ENCODE results near the gene PXK. TPM values are rescaled to one million over a fixed set of nuclear protein-coding genes. Genes with fewer than 3 reads are reported as not detected.

Gene PXK
- total RNA-seq, 1 donor, result 57.9 TPM

DNA sequence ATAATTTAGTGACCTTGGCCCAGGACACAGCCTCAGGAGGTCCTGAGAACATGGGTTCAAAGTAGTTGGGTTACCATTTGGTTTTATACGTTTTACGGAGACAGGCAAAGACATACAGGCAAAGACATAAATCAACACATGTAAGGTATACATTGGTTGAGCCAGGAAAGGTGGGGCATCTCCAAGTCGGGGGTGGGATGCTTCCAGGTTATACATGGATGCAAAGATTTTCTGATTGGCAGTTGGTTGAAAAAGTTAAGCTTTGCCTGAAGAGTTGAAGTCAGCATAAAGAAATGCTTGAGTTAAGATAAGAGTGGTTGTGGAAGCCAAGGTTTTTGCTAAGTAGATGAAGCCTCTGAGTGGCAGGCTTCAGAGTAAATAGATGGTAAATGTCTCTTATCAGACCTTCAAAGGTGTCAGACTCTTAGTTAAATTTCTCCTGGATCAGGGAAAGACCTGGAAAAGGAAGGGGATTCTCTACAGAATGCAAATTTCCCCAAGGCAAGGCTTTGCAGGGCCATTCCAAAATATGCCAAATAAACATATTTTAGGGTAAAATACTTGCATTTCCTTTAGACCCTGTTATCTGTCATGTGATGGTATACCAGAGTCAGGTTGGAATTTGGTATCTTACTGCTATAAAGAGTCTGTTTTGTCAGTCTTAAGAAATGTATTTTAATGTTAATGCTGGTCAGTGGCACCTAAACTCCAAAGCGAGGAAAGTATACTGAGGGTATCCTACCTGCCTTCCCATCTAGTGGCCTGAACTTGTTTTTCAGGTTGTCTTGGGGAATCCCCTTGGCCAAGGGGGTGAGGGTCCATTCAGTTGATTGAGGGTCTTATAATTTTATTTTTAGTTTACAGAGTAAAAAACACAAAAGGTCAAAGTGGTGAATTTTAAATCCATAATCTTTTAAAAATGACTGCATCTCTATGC lies 109.1 kb downstream of the PXK start:
- no peak overlapping the region for H3K4me3 ChIP-seq (ENCODE audit: low read depth, low read length)

DNA sequence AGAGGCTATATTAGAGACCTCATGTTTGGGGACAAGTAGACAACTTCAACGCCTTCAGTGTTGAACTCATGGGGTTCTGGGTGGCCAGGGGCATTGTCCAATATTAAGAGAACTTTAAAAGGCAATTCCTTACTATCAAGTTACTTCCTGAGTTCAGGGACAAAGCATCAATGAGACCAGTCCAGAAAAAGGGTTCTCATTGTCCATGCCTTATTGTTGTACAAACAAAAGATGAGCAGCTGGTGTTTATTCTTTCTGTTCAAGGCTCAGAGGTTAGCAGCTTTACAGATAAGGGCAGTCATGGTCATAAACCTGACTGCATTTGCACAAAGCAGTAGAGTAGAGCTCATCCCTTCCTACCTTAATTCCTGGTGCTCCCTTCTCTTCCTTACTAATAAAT lies 119.5 kb downstream of the PXK start:
- no peak for DNase-seq (ENCODE audit: low read depth)
- H3K4me3 ChIP-seq (ENCODE audit: low read depth, low read length), result no peak overlapping the region
- TF ChIP-seq, protein P1, sequence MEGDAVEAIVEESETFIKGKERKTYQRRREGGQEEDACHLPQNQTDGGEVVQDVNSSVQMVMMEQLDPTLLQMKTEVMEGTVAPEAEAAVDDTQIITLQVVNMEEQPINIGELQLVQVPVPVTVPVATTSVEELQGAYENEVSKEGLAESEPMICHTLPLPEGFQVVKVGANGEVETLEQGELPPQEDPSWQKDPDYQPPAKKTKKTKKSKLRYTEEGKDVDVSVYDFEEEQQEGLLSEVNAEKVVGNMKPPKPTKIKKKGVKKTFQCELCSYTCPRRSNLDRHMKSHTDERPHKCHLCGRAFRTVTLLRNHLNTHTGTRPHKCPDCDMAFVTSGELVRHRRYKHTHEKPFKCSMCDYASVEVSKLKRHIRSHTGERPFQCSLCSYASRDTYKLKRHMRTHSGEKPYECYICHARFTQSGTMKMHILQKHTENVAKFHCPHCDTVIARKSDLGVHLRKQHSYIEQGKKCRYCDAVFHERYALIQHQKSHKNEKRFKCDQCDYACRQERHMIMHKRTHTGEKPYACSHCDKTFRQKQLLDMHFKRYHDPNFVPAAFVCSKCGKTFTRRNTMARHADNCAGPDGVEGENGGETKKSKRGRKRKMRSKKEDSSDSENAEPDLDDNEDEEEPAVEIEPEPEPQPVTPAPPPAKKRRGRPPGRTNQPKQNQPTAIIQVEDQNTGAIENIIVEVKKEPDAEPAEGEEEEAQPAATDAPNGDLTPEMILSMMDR (IDR thresholded peaks at IDR 0.05; ENCODE audit: insufficient read depth, low read depth, low read length), result no peak

More for the DNA sequence above, 109.1 kb downstream of the PXK start:
- DNase-seq (ENCODE audit: low read depth), result no peak
- TF ChIP-seq, protein P1 (IDR thresholded peaks at IDR 0.05; ENCODE audit: insufficient read depth, low read depth, low read length), result no peak

DNA sequence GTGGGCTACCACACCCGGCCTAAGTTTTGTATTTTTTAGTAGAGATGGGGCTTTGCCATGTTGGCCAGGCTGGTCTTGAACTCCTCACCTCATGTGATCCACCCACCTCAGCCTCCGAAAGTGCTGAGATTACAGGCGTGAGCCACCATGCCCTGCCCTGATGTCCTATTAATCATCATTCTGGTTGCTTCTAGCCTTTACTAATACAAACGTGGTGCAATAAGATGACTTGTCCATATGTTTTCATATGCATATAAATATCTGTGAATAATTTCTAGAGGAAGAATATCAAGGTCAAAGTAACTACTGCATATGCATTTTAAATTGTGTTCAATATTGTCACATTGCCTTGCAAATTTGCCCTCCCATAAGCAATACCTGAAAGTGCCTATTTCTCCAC lies 126.5 kb downstream of the PXK start:
- no peak for DNase-seq (ENCODE audit: low read depth)
- TF ChIP-seq, protein P1 (IDR thresholded peaks at IDR 0.05; ENCODE audit: insufficient read depth, low read depth, low read length), result no peak
- no peak overlapping the region for H3K4me3 ChIP-seq (ENCODE audit: low read depth, low read length)

DNA sequence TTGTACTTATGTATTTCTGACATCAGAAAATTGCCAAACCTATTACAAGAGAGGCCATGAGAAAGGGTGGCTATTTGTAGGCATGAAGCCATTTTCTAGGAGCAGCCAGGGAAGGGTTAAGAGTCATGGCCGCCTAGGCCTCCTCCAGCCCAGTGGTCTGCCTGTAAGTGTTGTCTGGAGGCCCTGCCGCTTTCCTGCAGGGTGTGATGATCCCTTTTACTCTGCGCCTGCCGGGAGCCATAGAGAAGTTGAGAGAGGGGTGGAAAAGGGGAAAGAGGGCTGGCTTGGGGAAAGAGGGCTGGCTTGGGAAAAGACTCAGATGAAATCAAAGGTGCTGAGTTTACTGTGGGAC lies 130.1 kb downstream of the PXK start:
- no peak for DNase-seq (ENCODE audit: low read depth)
- H3K4me3 ChIP-seq (ENCODE audit: low read depth, low read length), result no peak overlapping the region
- TF ChIP-seq, protein P1 (IDR thresholded peaks at IDR 0.05; ENCODE audit: insufficient read depth, low read depth, low read length), result no peak

DNA sequence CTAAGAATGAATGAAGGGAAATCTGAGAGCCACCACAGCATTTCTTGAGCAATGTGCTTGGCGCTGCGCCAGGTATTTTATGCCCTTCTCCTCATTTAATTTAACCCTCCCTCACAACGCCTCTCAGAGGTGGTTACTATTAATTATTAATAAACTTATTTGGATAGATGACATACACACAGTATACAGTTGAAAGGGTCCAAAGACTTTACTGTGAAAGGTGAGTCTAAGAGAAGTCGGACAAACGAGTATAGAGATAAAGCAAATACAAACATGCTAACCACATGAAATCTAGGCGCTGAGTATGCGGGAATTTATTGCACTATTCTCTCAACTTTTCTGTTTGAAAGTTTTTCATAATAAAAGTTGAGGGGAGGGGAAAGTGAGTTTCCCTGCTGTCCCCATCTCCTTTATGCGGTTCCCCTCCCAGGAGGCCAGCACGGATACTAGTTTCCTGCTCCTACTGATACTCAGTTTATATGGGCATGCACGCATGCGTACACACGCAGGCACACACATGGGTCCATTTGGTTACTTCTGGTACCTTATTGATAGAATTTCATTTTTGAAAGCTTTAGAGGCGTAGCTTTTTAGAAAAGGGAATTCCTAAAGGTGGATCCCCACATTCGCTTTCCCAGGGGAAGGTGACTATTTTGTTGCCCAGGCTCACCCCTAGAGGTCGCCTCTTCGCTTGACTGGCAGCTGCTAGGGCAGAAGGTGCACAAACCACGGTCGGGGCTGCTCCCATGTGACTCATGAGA lies 130.7 kb downstream of the PXK start:
- TF ChIP-seq, protein P1 (IDR thresholded peaks at IDR 0.05; ENCODE audit: insufficient read depth, low read depth, low read length), result peak; percentile 81
- no peak overlapping the region for H3K4me3 ChIP-seq (ENCODE audit: low read depth, low read length)
- peak; percentile 64 for DNase-seq (ENCODE audit: low read depth)

DNA sequence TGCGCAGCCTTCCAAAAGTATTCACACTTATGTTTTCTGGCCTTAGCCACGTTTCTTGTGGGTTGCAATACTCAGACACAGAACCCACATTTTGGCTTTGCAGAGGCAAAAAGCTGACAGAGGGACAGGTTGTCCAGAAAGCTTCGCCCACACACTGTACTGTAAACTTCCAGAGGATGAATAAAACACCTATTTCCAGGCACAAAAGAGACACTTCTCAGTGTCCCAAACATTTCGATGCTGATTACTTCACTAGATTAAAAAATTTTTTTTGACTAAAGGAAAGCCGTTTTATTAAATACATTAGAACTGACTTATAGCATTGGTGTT lies 131.2 kb downstream of the PXK start:
- H3K4me3 ChIP-seq (ENCODE audit: low read depth, low read length), result no peak overlapping the region
- no peak for DNase-seq (ENCODE audit: low read depth)

More for the DNA sequence above, 131.2 kb downstream of the PXK start:
- TF ChIP-seq, protein P1 (IDR thresholded peaks at IDR 0.05; ENCODE audit: insufficient read depth, low read depth, low read length), result no peak

All from fibroblast of villous mesenchyme (primary cell).